K562 (cell line): ENCODE results near the gene COL4A2. TPM values are rescaled to one million over a fixed set of nuclear protein-coding genes. Genes with fewer than 3 reads are reported as not detected.

Experiments
- ARID1B ChIP-seq: fragments of 450-650 bp; IDR thresholded peaks from 2 replicates; pipeline ENCODE4 v1.6.1; 2016; ENCODE audit warnings: antibody characterized with exemption, mild to moderate bottlenecking, inconsistent platforms
- ATF7 ChIP-seq: fragments of 450-650 bp; IDR thresholded peaks from 2 replicates; pipeline ENCODE4 v1.7.1; 2014; ENCODE audit warnings: mild to moderate bottlenecking, moderate library complexity
- CREM ChIP-seq: IDR thresholded peaks from 2 replicates; pipeline ENCODE4 v1.6.1; 2014; ENCODE audit warnings: antibody characterized with exemption, low read depth
- HDAC6 ChIP-seq: IDR thresholded peaks from 2 replicates; pipeline ENCODE4 v1.6.1; 2012; ENCODE audit warnings: low read depth, mild to moderate bottlenecking, control low read depth, inconsistent platforms, low read length, moderate library complexity
- KHSRP ChIP-seq: fragments of 450-650 bp; IDR thresholded peaks from 2 replicates; pipeline ENCODE4 v1.6.1; 2017
- PATZ1 ChIP-seq: fragments of 250-450 bp; sonication (Bioruptor Pico); IDR thresholded peaks from 2 replicates; pipeline ENCODE4 v1.5.0; 2020; ENCODE audit warnings: mild to moderate bottlenecking, borderline replicate concordance
- SP1 ChIP-seq: sonication (generic); formaldehyde crosslinking; IDR thresholded peaks from 2 replicates; pipeline ENCODE4 v1.8.1; 2022; ENCODE audit warnings: mild to moderate bottlenecking, missing genetic modification reagents
- SPI1 ChIP-seq: IDR thresholded peaks from 2 replicates; pipeline ENCODE4 v1.6.1; 2011; ENCODE audit warnings: low read depth, low read length, control low read depth, borderline replicate concordance
- TAF9B ChIP-seq: fragments of 450-650 bp; IDR thresholded peaks from 2 replicates; pipeline ENCODE4 v1.6.1; 2018; ENCODE audit warnings: mild to moderate bottlenecking; ENCODE audit not compliant: partially characterized antibody
- TSC22D4 ChIP-seq: fragments of 450-650 bp; IDR thresholded peaks from 2 replicates; pipeline ENCODE4 v1.6.1; 2016; ENCODE audit warnings: missing genetic modification characterization, missing biosample characterization, control low read depth
- YBX1 ChIP-seq: fragments of 450-650 bp; IDR thresholded peaks from 2 replicates; pipeline ENCODE4 v1.7.1; 2016; ENCODE audit warnings: mild to moderate bottlenecking
- ZNF175 ChIP-seq: fragments of 200-800 bp; sonication (Bioruptor generic); IDR thresholded peaks from 2 replicates; pipeline ENCODE4 v1.6.1; 2016; ENCODE audit warnings: low read depth, mild to moderate bottlenecking, missing genetic modification characterization, missing compliant biosample characterization
- ZNF217 ChIP-seq: sonication (generic); formaldehyde crosslinking; IDR thresholded peaks from 2 replicates; pipeline ENCODE4 v1.8.0; 2022; ENCODE audit warnings: mild to moderate bottlenecking, missing genetic modification reagents
- polyA plus RNA-seq, 8 experiments: library from polyadenylated mRNA; depleted of rRNA in 4 of 8; stranded (reverse) in 5 of 8; unstranded in 3 of 8; fragments of >200 nt; fragmentation: Nextera tagmentation in 2 of 8; fragmentation: Illumina TruSeq in 1 of 8; extraction: Ambion mirVana in 2 of 8; extraction: Trizol in 1 of 8; gene quantifications; 2 replicates each; pipeline versions ENCODE4 v1.2.1 to v1.2.3, GENCODE V29; 2011 to 2014; ENCODE audit warnings: inconsistent platforms in 1 of 8, missing spikeins in 1 of 8
- total RNA-seq, 7 experiments: library from RNA; depleted of rRNA in 6 of 7; stranded (reverse); fragments of >200 nt in 6 of 7; fragmentation: Illumina TruSeq in 2 of 7; extraction: Trizol in 2 of 7; gene quantifications; 2 replicates each; pipeline versions ENCODE4 v1.2.1 to v1.2.3, GENCODE V29; 2011 to 2021; ENCODE audit warnings: low replicate concordance in 1 of 7
- TF ChIP-seq, protein P1 (sequence below): sonication (generic); formaldehyde crosslinking; IDR thresholded peaks from 2 replicates; pipeline ENCODE4 v1.8.1; 2023; ENCODE audit warnings: mild to moderate bottlenecking, missing genetic modification reagents
- TF ChIP-seq, protein P2 (sequence below): fragments of 450-650 bp; IDR thresholded peaks from 2 replicates; pipeline ENCODE4 v1.6.1; 2016; ENCODE audit warnings: antibody characterized with exemption

The COL4A2 gene
- total and polyA plus RNA-seq, 9 of the 15 experiments (the other 6 are each of a cell fraction or from before 2014, with no cell fraction given), result 0.13 to 15.2 (median 8.1) TPM

- TF ChIP-seq, protein P1, sequence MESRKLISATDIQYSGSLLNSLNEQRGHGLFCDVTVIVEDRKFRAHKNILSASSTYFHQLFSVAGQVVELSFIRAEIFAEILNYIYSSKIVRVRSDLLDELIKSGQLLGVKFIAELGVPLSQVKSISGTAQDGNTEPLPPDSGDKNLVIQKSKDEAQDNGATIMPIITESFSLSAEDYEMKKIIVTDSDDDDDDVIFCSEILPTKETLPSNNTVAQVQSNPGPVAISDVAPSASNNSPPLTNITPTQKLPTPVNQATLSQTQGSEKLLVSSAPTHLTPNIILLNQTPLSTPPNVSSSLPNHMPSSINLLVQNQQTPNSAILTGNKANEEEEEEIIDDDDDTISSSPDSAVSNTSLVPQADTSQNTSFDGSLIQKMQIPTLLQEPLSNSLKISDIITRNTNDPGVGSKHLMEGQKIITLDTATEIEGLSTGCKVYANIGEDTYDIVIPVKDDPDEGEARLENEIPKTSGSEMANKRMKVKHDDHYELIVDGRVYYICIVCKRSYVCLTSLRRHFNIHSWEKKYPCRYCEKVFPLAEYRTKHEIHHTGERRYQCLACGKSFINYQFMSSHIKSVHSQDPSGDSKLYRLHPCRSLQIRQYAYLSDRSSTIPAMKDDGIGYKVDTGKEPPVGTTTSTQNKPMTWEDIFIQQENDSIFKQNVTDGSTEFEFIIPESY (CRISPR knock-in tag), result no peak
- TF ChIP-seq PATZ1 (no peak), CREM (peak; percentile 85), TSC22D4 (tag) (no peak), ZNF175 (no peak), YBX1 (no peak), ARID1B (peak; percentile 57), TAF9B (peak; percentile 85), ZNF217 (CRISPR knock-in tag) (no peak), SPI1 (peak; percentile 95), ATF7 (peak; percentile 93), KHSRP (no peak), HDAC6 (no peak), SP1 (peak; percentile 31; the same call in 1 of the 2 replicates)
- TF ChIP-seq, protein P2, sequence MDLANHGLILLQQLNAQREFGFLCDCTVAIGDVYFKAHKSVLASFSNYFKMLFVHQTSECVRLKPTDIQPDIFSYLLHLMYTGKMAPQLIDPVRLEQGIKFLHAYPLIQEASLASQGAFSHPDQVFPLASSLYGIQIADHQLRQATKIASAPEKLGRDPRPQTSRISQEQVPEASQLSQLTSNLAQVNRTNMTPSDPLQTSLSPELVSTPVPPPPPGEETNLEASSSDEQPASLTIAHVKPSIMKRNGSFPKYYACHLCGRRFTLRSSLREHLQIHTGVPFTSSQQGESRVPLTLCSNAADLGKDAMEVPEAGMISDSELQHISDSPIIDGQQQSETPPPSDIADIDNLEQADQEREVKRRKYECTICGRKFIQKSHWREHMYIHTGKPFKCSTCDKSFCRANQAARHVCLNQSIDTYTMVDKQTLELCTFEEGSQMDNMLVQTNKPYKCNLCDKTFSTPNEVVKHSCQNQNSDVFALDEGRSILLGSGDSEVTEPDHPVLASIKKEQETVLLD, result no peak
Measured at GRCh38 chr13:110471833-110472162, 164.7 kb downstream of the COL4A2 start (continued).
